Activated T-helper 1 cell treated with Interleukin-2 at 50 U/mL for 16 hours (primary cell): ENCODE results near the gene FAM24B.
"Not testable (repeated sequence)": the region's sequence is repeated elsewhere in the genome, so short reads cannot be mapped to it uniquely, and the experiment has no call there.

Experiments
- DNase-seq: peaks from one replicate; pipeline ENCODE4 v3.0.0-alpha.2; 2020; ENCODE audit warnings: low read depth

FAM24B gene

DNA sequence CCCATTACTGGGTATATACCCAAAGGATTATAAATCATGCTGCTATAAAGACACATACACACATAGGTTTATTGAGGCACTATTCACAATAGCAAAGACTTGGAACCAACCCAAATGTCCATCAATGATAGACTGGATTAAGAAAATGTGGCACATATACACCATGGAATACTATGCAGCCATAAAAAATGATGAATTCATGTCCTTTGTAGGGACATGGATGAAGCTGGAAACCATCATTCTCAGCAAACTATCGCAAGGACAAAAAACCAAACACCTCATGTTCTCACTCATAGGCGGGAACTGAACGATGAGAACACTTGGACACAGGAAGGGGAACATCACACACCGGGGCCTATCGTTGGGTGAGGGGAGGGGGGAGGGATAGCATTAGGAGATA, 21.3 kb downstream of the FAM24B start:
- not testable (repeated sequence) for DNase-seq

DNA sequence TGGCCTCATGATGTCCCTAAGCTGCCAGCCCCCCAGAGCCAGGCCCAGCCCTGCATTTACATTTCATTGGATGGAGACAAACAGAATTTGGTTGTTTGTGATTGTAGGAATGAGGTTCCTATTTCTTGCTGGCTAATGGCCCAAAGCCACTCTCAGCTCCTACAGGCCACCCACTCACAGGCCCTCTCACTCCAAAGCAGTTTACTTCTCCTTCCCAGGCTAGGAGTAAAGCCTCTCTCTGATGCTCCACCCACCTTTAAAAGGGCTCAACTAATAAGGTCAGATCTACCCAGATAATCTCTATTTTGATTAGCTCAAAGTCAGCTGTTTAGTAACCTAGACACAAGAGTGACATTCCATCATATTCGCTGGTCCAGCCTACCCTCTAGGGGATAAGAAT, 22.5 kb downstream of the FAM24B start:
- no peak for DNase-seq

DNA sequence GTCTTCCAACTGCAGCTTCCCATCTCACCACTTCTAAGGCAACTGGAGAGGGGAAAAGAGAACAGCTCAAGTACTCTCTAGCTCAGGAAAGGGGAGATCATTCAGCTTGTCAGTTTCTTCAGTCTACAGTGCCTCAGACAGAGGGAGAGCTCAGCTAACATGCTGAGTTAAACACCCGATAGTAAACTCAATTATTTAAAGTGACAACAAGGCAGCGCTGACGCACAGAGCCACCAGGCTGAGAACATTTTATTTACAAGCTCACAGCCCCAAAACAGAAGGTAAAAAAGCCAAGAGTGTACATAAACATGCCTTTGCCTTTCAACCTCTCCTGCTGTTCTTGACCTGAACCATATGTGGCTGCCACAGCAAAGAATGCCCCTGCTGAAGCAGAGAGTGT, 23.6 kb downstream of the FAM24B start:
- DNase-seq = no peak

DNA sequence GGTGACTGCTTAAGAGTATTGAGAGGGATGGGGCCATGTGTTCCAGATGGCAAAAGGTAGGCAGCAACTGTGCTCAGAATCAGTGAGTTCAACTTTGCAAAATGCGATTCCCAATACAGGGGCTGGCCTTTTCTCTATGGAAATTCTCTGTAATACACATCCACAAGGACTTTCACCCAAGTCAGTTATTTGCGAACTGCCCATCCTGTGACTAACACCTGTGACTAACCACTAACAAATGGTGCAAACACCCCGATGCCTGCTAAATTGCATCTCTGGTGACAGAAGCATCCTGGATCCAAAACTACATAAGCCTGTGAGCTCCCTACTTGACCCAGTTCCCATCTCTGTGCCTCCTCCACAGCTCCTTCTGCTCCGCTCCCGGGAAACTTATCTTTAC, 24.7 kb downstream of the FAM24B start:
- DNase-seq = no peak

DNA sequence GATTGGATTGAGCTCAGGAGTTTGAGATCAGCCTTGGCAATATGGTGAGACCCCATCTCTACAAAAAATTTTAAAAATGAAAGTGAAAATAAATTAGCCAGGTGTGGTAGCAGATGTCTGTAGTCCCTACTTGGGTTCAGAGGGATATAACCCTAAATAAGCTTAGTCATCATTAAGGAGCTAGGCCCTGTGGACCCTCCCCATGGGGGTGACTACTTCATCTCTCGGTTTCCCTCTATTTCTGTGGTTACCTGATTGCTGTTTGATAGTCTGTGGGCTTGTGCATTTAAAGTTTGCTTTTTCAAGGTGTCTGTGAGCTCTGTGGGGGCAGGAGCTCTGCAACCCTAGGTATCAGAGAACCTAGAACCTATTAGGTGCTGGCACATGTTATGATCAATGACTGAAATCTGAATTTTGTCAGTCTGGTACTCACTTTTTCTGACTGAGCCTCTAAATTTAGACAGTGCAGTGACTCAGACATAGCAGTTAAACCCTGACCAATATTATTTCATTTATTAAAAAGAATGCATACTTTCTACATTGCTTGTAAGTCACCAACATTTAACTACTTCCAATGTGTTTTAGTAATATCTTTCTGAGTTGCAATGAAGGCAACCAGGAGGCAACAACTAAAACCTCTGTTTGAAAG, 25.6 kb downstream of the FAM24B start:
- no peak for DNase-seq

DNA sequence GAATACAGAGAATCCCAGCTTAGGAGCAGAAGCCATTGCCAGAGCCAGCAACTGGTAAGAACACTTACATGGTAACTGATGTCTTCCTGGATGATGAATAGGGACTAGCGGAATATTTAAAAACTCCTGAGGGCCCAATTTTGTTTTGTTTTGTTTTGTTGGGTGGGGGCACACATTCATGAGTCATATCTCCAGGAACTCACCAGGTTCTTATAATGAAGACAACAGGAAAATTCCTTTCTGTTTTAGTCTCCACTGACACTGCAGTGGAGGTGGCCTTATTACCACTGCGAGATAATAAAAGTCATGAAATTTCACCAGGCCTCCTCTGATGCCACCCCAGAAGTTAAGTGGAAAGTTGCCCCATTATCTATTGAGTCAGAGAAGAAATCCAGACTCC, 27.1 kb downstream of the FAM24B start:
- DNase-seq = no peak

DNA sequence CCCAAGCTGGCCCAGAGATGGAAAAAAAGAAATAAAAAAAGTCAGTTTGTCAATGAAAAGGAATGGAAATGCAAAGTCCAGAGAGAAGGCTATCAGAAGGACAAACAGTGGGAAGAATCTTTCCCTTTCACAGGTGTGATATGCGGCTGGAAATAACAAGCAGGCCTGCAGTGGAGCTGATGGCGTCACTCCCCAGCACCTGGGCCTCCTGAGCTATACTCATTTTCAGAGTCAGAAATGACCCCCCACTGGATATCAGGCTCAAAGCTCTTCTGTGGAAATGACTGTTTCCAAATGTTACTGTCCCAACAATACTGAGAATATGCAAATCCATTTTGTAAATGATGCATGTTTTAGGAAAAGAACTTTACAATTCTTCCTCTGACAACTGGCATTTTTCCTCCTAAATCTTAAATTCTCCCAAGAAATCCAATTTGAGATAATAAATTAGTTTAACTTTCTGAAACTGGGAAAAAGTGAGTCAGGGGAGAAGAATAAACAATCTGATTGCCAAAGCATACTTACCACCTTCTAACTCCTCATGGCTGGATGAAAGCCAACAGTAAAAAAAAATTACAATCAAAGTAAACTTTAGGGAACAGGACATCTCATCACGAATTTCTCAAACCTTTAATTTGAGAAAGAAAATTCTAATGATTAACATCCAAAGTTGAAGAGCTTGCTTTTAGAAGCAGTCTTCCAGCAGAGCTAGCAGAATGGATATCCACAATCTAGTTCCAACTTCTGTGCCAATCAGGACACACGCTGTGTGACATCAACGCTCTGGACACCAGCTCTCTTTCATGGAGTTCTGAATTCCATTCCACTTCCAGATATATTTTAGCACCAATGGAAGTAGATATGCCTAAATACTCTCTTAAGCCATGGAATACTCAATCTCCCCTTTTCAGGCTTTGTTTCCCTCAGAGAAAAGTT, 28.4 kb downstream of the FAM24B start:
- no peak for DNase-seq

DNA sequence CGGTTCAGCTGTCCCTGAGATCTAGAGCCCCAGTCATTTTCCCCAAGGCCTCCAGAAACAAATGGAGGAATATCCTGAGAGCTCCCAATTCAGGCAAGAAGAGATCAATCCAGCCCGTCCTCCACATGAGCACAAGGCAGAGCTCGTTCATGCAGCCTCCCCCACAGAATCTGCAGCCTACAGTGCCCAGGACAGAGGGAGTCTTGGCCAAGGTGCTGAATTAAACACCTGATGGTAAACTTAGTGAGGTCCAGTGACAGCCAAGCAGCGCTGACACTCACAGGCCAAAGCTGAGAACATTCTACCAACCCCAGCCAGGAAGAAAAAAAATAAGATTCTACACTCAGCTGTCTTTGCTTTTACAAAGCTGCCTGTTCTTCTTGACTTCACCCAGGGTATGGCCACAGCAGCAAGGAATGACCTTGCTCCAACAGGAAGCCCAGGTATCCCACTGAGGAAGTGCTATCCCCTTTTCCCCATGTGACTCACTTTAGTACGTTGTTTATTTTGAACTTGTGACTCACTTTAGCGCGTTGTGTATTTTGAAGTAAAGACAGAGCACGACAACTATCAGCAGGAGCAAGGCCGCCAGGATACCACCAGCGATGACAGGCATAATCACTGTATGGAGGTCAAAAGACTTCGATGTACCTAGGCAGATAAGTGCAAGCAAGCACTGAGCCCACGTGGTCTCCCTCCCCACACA, 29.3 kb downstream of the FAM24B start:
- no peak for DNase-seq

DNA sequence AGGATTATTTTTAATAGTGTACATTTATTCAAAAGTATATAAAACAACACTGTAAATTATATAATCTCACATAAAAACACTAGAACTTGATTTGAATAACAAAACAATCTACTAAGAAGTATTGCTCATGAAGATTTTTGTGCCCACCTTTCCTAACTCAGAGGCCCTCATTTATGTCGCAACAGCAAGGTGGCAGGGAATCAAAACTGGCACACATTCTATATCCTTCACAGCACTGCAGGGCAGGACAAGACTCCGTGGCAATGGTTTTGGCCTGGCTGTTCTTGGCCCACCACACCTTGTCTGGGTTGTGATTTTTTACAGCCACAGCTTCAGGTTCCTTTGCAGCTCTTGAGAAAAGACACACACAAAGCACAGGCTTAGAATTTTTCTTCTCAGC, 30.3 kb downstream of the FAM24B start:
- DNase-seq = no peak

DNA sequence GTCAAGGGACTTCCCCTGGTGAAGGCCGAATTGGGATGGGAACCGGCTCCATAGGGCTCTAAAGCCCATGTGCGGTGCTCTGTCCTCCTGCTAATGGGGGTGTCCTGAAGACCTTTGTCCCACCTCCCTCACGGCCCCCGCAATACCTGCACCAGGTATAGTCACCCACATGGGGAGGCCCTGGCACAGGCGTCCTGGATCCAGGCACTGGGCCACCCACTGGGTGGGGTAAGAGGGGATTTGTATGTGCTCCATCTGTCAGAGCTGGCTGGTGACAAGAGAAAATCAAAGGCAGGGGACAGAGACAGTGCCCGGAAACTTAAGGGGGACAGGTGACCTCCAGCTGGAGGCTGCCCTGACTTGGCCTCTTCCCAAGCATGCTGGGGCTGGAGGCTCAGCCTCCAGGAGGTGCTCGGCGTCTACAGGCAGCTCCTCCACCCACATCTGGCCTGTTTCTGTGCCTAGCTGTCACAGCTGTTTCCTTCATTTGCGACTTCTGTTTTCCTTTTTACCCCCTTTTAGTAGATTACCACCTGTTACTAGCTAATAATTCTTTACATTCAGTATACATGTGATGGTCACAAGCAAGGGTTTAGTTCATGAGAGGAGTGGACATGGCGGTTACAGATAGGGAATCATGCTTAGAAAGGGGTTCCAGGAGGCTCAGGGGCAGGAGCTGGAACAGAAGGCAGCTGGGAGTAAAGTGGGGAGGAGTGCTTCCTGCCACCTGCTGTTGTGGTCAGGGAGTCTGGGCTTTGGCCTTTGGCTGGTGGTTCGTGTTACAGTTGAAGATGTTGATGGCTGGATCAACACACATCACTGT, 31.4 kb downstream of the FAM24B start:
- no peak for DNase-seq

DNA sequence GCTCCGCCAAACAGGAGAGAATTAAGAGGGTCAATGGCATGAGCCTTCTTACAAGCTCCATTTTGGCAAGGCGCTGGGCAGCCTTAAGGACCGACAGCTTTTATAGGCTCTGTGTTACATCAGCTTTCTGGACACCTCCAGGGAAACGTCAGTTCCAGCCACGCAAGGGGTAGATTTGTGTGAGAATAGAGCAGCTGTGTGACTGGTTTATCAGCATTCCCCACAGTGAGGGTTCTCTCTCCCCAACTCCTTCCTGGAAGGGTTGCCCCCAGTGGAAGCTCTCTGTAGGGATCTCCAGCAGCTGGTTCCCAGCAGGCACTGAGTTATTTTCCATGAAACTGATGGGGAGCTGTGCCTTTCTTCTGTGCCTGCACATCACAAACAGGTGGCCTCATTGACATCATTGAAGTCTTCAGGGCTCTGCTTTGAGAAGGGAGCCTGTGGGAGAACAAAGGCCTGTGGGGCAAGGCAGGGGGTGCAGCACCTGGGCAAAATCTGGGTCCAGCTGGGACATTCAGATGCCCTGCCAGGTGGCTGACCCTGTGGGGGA, 33.5 kb downstream of the FAM24B start, which contains the start of gene CUZD1:
Gene CUZD1, minus strand, starts transcription at position 75 of the 550 bp plus-strand sequence. Its CDS starts 14 bp downstream, at position 61.
- no peak for DNase-seq

DNA sequence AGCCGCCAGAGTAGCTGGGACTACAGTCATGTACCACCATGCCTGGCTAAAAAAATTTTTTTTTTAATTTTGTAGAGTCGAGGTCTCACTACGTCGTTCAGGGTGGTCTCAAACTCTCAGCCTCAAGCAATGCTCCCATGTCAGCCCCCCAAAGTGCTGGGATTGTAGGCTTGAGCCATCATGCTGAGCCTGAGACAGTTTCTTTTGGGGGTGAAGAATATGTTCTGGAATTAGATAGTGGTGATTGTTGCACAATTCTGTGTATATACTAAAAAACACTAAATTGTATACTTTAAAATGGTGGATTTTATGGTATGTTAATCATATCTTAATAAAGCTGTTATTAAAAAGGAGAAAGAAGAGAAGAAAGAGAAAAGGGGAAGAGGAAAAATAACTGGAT, 35.2 kb downstream of the FAM24B start:
- no peak for DNase-seq

DNA sequence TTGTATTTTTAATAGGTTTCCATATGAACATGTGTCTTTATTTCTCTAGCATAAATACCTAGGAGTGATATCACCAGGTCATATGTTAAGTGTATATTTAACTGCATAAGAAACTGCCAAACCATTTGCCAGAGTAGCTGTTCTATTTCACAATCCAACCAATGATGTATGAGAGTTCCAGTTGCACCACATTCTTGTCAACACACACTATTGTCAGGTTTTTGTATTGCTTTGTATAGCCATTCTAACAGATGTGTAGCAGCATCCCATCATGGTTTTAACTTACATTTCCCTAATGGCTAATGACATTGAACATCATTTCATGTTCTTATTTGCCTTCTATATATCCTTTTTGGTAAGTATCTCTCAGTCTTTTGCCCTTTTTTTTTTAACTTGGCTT, 37.8 kb downstream of the FAM24B start:
- DNase-seq = no peak

DNA sequence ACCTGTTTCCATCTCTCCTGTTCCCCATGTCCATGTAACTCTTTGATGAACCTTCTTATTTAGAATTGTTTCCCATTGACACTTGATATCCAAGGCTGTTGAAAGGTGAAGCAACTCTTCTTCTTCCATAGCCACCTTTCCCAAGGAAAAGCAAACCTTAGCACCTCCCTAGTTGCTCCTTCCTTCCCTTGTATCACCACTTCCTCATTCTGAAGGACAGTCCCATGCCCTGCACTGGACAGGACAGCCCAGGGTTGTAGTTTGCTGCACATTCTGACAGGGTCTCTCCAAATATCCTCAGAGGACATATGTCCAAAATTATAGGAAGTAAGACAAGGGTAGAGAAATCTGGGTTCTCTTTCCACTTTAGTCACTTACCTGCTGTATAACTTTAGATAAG, 39.9 kb downstream of the FAM24B start:
- DNase-seq = no peak

DNA sequence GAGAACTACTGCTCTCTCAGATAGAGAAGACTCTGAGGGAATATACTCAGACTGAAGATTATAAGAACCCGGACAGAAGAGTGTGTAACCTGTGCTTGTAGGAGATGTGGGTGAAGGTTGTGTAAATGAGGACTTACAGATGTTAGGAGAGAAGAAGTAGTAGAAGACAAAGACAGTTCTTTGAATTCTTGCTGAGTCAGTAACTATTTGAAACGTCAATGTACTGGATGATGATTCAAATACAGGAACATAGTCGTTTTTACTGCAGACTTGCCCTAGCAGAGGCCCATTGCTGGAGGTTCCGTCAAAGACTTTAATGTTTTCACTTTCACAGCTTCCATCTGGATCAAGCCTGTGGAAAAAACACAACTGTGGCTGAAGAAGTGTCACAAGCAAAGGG, 40.5 kb downstream of the FAM24B start:
- no peak for DNase-seq

DNA sequence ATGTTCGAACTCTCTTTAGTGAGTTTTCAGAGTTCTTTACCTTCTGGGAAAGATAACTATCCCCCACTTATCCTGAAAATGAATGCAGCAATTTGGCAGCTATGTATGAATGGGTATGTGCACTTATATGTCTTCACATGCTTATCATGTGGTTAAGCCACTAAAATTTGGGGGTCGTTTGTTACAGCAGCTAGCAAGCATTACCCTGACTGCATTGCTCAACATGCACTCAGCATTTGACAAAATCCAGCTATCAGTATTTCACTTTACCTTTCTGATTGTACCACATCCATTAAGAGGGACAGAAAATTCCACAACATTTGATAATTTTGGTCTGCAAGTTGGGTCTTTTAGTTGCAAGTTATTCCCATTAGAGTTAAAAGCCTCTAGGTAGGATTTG, 43.5 kb downstream of the FAM24B start:
- no peak for DNase-seq

DNA sequence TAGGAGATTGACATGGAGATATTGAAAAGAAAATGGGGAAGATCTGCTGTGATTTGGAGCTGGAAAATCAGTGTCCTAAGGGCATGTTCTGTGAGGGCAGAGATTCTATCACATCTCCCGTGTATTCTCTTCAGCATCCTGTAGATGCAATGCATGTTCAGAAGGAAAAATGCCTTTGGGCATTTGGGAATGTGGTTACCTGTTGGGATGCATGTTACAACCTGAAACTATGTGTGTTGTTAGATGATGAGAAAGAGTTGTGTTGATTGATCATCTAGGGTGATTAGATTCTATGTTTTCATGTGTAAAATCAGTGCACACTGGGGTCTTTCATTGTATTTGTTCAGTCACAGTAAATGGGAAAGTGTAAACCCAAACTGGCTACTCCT, 48.4 kb downstream of the FAM24B start:
- no peak for DNase-seq

DNA sequence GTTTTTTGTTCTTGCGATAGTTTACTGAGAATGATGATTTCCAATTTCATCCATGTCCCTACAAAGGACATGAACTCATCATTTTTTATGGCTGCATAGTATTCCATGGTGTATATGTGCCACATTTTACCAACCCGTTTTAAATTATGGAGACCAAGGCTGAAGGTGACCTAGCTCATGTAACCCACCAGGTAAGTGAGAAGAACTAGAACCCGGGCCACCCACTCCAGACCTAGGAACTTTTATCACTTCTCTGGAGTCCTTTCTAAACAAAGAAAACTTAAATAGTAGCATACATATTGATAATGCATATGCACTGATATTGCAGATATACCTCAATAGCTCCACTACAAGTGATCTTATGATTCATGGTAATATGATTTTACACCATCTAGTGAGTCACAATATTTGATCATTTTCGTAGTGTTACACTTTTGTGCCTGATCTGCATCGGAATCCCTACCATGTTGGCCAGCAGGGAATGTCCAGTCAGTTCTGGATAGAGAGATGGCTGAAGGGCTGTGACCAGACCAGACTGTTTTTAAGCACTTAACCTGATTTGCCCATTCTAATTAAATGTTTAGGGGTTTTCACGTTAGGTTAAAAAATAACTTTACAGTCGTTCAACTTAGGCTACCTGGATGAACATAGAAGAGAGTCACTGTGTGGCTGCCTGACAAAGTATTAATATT, 49.0 kb downstream of the FAM24B start:
- DNase-seq = no peak

DNA sequence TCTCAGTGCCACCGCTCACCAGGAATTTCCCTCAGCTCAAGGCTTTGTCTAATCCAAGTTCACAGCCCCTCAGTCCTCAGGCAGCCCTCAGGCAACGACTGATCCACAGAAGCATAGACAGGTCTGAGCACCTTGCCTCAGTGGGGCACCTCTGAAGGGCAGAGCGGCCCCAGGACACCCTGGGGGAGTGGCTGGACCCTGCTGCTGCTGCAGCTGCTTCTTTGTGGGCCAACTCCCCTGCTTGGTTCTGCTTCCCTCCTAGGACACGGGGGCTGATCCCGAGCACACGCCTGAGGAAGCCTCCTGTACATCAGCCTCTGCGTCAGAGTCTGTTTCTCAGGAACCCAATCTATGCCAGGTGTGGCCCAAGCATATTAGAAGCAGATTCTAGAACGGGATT, 49.9 kb downstream of the FAM24B start:
- DNase-seq = no peak

DNA sequence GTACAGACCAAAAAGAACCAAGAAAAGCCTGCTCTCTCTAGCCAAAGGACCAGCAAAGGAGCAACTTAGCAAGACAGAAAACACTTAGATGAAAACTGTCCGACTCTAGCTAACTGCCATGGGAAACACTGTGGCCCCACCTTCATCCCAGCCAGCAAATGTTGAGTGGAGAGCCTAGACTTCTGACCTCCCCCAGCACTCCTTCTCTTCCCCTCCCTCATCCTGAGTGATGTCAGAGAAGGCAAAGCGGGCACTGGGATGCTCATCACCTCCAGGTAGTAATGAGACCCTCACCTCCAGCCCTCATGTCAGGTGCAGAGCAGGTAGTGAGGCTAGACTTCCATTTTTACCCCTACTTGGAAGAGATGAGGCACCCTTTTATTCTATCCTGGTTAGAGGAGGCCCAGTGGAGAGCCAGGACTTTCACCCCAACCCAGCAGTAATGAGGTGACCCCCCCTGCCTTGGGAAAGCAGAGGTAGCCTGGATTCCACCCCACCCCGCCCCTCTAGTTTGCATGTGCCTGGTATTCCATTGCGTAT, 50.6 kb downstream of the FAM24B start:
- DNase-seq = no peak

DNA sequence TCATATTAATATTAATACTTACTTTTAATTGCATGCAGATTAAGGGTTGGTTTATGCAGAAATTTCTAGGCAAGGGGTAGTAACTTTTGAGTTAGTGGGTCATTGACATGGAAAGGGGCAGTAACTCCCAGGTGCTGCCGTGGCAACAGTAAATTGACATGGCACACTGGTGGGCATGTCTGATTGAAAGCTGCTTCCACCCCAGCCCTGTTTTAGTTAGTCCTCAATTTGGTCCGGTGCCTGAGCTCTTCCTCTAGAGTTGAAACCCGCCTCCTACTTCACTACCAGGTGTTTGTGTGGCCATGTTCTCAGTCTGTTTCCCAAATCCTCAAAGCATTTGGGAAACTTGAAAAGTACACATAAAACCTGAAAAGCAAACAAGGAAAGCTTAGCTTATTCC, 52.1 kb downstream of the FAM24B start:
- DNase-seq = no peak
